Measurements from ENCODE around the gene PICALM. TPM values are rescaled to one million over a fixed set of nuclear protein-coding genes. Genes with fewer than 3 reads are reported as not detected.

The PICALM gene
- total RNA-seq, 4 donors from 2014 or later = 237 to 286 (median 263) TPM

DNA sequence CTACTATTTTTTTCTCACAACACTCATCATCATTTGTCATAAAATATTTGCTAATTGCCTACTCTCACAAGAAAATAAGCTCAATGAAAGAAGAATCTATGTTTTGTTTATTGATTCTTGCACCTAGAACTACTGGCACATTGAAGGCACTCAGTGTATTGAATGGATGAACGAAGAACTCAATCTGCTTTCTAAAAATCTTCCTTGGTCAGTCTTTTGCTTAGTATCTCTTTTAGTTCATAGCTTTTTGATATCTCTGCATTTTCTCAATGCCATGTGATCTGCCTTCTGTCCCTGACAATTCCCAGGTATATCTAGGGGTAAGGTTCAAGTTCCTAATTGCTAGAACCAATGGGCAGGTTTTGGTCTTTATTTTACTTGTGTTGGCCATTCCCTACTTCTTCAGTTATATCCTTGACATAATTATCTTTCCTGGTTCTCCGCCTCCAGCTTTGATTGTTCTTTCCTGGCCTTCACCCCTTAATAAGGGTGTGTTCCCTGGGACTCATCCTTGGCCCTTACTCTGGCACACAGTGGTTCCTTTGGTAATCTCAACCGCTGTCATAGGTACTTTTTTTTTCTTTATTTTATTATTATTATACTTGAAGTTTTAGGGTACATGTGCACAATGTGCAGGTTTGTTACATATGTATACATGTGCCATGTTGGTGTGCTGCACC lies 117.3 kb downstream of the PICALM start:
- Histone ChIP-seq H3K4me1 (peaks cover 7 to 45% (median 14%) of the 10 kb centered on the region in 3 donors), H3K27ac (no peak overlapping the region), H3K27me3 (no peaks in the 10 kb centered on the region), H3K36me3 (peaks cover 0 to 33% of the 10 kb centered on the region in 2 donors), H3K4me3 (no peak overlapping the region), H3K9me3 (no peaks in the 10 kb centered on the region)
- 89 to 93% methylated on average over 3 of the region's 3 CpGs for WGBS, 2 donors (ENCODE audit: low coverage in 1 of 2)
- no peak for ATAC-seq
- no peak for TF ChIP-seq CTCF (IDR thresholded peaks at IDR 0.05)
- no peak for TF ChIP-seq POLR2AphosphoS5 (IDR thresholded peaks at IDR 0.05)
- no peak for TF ChIP-seq EP300 (IDR thresholded peaks at IDR 0.05)
- TF ChIP-seq POLR2A (IDR thresholded peaks at IDR 0.05) = no peak

- Histone ChIP-seq H3K4me3 (no peak overlapping the region), H3K9me3 (no peaks in the 10 kb centered on the region), H3K4me1 (peaks cover 6 to 45% (median 16%) of the 10 kb centered on the region in 3 donors), H3K36me3 (peaks cover 0 to 27% of the 10 kb centered on the region in 2 donors), H3K27me3 (no peaks in the 10 kb centered on the region), H3K27ac (no peak overlapping the region)
- TF ChIP-seq CTCF (IDR thresholded peaks at IDR 0.05) (no peak), EP300 (IDR thresholded peaks at IDR 0.05) (no peak), POLR2AphosphoS5 (IDR thresholded peaks at IDR 0.05) (no peak), POLR2A (IDR thresholded peaks at IDR 0.05) (no peak)
- 93 to 96% methylated on average over 4 of the region's 4 CpGs for WGBS, 2 donors (ENCODE audit: low coverage in 1 of 2)
- ATAC-seq = no peak
Observed at GRCh38 chr11:85951049-85951405, 117.9 kb downstream of the PICALM start.

- TF ChIP-seq POLR2AphosphoS5 (IDR thresholded peaks at IDR 0.05) (no peak), EP300 (IDR thresholded peaks at IDR 0.05) (no peak), CTCF (IDR thresholded peaks at IDR 0.05) (no peak), POLR2A (IDR thresholded peaks at IDR 0.05) (no peak)
- no peak overlapping the region for H3K27ac ChIP-seq
- H3K4me3 ChIP-seq = no peak overlapping the region
- no peak for ATAC-seq
- no peaks in the 10 kb centered on the region for H3K27me3 ChIP-seq
- peaks cover 3 to 43% (median 16%) of the 10 kb centered on the region in 3 donors for H3K4me1 ChIP-seq
- H3K36me3 ChIP-seq = peaks cover 0 to 22% of the 10 kb centered on the region in 2 donors
- 92 to 95% methylated on average over 6 to 7 of the region's 8 CpGs for WGBS, 2 donors (ENCODE audit: low coverage in 1 of 2)
- no peaks in the 10 kb centered on the region for H3K9me3 ChIP-seq
Observed at GRCh38 chr11:85950317-85951048, 118.4 kb downstream of the PICALM start.

DNA sequence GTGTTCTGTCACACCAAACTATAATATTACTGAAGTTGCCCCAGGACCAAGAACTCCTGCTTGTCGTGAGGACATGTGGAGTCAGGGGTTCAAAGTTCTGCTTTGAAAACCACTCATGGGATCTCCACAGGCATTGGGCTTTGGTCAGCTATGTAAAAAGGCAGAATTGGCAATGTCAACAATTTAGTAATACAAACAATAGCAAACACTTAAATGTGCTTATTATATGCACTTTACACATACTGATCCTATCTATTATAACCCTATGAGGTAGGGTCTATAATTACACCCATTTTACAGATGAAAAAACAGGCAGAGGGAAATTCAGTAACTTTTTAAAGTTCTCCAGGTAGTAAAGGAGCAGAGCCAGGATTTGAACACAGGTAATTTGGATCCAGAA lies 119.1 kb downstream of the PICALM start:
- H3K4me1 ChIP-seq = peaks cover 3 to 36% (median 14%) of the 10 kb centered on the region in 3 donors
- peaks cover 0 to 16% of the 10 kb centered on the region in 2 donors for H3K36me3 ChIP-seq
- H3K4me3 ChIP-seq = no peak overlapping the region
- ATAC-seq = no peak
- 83 to 85% methylated on average over 1 of the region's 1 CpG for WGBS, 2 donors (ENCODE audit: low coverage in 1 of 2)
- no peak overlapping the region for H3K27ac ChIP-seq
- H3K9me3 ChIP-seq = no peaks in the 10 kb centered on the region
- H3K27me3 ChIP-seq = no peaks in the 10 kb centered on the region
- TF ChIP-seq POLR2A (IDR thresholded peaks at IDR 0.05) (no peak), CTCF (IDR thresholded peaks at IDR 0.05) (no peak), POLR2AphosphoS5 (IDR thresholded peaks at IDR 0.05) (no peak), EP300 (IDR thresholded peaks at IDR 0.05) (no peak)

Data from gastroesophageal sphincter (tissue), 4 donors.